AG20443 (cell line): ENCODE results near the gene CDH4.
"Not testable (repeated sequence)": the region's sequence is repeated elsewhere in the genome, so short reads cannot be mapped to it uniquely, and the experiment has no call there.

ENCODE experiments used
- DNase-seq: peaks from one replicate; pipeline ENCODE4 v3.0.0; 2012; ENCODE audit warnings: low spot score, mixed read lengths

Gene CDH4

DNA sequence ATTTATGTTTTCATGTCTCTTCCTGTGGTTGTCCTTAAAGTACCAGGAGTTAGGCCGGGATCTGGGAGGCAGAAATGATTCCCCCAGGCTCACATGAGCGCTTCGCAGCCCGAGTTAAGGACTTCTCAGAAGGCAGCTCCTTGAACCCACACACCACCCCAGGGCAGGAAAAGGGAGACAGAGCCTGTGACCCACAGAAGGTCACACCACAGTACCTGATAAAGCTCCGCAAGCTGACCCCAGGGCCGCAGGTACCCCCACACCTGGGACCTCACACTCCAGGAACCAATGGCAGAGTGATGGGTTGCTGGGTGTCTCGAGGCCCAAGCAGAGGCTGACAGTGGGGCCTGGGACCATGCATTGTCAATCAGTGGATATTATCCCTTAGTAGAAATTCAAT lies 207.6 kb downstream of the CDH4 start:
- DNase-seq: no peak

DNA sequence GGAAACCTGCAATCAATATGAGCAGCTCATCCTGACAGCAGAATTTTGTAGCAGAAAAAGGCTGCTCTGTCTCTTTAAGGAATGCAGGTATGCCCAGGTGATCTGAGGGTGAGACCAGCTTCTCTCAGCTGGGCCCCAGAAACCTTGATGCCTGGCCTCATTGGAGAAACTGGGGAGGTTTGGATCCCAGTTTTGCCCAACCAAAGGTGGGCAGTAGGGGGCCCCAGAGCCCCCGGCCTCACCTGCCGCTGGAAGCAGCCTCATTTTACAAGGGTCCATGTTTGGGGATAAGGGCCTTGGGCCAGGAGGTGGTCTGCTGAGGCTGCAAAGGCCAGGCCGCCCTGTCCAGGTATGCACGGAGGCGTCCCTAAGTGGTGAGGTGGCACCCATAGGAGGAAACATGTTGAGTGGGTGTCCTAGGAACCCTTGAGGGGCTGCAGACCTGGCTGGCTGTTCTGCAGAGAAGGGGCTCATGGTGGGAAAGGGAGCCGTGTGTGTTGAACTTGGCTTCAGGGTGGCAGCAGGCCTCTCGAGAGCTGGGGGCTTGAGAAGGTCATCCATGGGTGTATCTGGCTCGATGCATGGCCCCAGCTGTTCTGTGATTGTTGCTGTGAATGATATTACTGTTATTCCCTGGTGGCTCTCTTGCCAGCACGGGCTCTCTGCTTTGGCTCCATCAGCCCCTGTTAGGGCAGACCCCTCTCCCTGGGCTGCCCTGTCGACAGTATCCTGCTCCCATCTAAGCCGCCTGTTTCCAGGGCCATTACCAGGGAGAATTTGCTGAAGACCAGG lies 208.4 kb downstream of the CDH4 start:
- DNase-seq: no peak

DNA sequence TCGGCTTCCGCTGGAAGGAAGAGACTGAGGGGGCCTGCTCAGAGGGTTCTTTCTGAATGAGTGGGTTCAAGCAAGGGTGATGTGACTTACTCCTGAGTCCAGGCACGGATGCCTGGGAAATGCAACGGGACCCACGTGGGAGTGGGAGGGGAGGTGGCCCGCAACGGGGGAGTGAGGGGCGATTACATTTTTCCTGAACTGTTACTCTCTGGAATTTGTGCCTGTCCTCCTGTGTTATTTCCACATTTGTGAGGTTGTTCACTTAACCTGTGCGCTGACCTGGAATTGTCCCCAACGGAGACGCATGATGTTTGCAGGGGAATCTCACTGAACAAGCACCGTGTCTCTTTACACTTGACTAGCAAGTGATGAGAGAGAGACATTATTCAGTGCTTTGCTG lies 209.4 kb downstream of the CDH4 start:
- DNase-seq: no peak

DNA sequence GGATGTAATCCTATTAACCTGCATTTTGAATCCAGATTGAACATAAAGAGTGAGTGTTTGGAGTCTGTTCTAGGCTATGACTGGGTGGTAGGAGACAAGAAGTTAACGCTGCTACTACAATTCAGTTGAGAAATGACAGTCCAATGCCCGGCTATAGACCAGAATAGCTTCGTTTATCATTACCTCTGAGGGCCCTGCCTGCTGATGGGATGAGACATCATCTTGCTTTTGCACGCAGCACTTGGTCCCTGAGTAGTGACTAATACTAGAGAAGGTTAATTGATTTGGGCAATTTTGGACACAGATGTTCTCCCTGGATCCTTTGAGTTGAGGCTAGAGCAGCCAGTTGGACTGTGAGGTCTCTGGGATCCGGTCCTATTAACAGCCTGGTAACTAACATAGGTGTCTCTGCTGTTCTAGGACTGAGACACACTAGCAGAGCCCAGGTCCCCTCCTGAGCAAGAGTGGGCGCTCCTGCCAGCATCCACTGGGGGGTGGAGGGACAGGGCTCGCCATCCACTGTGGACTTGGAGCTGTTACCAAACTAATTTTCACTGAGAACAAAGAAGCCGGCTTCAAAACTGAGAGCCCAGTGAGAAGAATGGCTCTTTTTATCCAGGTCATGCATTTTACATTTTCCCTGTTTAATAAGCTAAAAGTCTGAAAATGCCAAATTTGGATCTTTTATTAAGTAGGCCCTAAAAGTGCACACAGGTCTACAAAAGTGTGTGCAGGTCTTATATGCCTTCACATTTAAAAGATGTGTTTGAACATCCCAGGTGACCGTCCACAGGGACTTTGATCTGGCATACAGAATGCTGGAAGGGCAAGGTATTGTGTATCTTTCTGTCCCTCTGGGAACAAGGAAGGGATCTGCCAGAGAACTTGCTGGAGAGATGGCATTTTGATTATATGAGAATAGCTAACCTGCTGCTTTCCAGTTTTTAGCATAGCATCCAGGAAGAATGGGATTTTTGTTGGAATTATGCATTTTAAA lies 212.5 kb downstream of the CDH4 start:
- no peak for DNase-seq

DNA sequence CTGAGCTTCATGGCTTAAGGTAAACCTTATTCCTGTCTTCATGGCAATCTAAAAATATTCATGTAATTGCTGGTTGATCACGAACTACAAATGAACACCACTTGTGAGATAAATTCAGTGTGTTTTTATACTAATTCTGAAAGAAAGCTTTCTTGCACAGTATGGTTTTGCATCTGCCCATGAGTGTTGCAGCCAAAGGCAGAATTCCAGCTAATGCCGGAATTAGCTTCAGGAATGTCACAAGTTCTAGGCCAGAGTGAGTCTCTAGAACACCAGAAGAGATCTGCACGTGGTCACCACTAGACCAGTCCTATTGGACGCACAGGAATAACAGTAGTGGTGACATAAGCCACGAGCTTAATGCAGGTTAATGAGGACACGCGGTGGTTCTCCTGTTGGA lies 223.7 kb downstream of the CDH4 start:
- no peak for DNase-seq

DNA sequence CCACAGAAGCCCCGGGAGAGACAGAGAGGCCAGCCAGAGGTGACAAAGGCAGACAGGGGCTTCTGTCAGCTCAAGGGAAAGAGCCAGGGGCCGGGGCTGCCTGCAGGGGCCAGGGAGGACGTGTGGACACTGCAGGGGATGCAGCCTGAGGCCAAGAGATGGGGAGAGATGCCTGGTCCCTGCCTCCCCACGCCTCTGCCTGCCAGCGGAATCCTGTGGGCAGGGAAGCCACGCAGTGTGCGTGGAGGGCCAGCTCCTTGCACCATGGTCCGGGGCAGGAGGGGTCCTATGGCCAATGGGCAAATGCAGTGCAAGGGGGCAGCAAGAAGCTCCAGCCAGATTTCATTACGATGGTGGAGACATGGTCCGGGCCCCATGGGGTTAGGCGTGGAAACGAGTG lies 224.9 kb downstream of the CDH4 start:
- no peak for DNase-seq

DNA sequence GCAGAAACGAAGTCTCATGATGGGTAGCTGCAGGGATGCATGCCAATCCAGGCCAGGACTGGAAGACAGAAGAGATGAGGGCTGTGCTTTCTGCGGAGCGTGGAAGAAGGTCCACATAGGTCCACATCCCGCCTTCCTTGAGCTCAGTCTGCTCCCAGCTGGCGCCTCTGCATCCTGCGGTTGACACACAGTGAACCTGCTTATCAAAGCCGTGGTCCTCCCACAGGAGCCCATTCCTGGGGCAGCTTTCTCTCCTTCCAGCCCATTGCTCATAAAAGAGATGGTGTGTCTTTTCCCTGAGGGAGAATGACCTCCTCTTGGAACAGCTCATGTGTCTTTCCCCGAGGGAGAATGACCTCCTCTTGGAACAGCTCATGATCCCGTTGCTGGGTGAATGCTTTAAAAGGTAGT lies 225.4 kb downstream of the CDH4 start:
- DNase-seq: no peak

DNA sequence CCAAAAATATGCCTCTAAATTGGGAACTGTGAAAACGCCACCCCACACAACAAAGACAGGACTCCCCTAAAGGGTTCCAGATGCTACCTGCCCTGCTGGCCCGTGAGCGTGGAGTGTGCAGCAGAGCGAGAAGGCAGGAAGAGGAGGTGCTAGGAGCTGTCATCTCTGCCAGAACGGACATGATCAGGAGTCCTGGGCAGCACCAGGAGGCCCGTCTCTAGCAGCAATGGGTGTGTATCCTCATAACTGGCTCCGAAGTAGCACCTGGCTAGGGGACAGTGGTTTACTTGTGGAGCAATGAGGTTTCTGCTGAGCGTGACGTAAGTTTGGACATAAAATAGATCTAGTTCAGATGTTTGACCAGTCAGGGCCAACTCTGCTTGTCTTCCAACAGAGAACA lies 226.0 kb downstream of the CDH4 start:
- no peak for DNase-seq

DNA sequence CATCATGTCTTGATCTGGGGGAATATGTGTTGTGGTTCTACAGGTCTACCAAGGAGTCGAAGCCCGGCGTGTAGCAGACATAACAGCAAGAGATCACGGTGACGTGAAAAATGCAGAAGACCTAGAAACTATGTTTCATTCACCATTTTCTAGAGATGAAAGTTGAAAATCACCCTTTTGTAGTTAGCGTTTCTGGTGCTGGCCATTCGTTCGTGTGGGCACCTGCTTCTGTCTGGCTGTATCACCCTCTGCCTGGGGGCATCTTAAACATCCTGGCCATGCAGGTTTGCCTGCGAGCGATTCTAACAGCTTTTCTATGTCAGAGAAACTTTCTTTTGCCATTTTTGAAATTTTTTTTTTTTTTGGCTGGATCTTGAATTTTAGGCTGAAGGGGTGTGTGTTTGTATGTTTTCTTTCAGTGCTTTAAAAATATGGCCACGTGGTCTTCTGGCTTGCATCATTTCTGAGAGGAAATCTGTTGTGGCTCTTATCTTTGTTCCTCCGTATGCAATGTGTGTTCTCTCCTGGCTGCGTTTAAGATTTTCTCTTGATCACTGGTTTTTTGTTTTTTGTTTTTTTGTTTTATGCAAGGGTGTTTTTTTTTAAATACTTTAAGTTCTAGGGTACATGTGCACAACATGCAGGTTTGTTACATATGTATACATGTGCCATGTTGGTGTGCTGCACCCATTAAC lies 226.7 kb downstream of the CDH4 start:
- DNase-seq: no peak

DNA sequence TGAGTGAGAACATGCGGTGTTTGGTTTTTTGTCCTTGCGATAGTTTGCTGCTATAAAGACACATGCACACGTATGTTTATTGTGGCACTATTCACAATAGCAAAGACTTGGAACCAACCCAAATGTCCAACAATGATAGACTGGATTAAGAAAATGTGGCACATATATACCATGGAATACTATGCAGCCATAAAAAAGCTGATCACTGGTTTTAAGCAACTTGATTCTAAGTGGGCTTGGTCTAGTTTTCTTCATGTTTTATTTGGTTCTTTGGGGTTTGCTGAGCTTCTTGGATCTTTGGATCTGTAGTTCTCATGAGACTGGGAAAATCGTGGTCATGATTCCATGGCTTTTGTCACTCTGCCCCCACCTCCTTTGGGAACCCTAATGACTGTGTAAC lies 227.4 kb downstream of the CDH4 start:
- DNase-seq: not testable (repeated sequence)

DNA sequence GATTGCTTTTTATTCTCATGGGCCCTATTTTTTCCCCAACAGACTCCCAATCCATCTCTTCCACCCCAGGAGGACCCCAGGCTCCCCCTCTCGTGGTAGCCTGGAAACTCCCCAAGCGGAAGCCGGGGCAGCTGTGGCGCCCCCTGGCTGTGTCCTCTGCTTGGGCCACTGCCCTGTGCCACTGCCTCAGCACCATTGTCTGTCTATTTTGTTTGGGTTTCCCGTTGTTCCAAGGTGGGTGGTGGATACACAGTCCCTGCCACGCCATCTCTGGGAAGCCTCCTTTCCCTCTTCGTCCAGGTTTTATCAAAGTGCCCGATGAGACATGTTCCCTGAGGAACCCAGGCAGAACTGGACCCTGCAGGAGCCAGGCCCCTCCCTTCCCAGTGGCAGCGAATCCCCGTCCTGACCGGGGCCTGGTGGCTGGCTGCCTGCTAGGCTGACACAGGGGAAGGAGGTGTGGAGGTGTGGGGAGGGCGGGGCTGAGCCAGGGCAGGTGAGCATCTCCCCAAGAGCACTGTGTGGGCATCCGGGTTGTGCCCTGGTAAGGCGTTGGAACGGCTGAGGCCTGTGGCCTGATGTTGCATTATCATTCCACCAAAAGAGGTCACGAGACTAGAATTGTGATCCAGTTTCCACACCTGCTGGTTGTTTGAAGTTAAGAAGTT lies 228.2 kb downstream of the CDH4 start:
- DNase-seq: no peak

DNA sequence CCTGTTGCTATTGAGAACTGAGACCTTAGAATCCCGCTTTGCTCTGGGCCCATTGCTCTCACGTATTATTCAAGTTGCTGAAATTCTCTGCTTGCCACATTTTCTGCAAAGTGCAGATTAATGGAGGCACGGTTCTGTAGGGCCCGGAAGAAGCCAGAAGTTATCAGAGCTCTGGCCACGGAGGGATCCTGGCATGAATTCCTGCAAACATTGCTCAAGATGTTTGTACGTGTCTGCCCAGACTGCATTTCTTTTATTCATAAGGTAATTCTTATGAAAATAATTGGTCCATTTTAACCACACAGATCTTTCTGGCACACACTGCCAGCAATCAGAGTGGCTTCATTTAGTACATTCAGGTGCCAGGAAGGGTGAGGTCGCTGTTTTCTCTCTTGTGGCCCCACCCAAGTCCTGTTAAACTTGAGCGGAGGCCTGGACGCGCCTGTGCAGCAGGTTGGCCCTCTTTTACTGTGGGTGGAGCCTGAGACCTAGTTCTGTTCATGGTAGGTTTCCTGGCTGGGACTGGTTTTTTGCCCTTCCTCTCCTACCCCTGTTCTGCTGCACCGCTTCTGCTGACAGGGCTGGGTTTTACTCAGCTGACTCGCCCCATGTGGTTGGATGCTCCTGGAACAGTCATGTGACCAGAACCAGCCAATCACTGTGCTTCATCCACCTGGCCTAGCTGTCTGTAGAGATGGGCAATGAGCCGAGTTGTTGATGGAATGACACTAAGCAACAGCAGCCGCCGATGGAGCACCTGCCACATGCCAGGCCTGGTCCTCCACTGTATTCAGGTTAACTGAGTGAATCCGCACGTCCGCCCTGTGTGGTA lies 230.2 kb downstream of the CDH4 start:
- DNase-seq: no peak

DNA sequence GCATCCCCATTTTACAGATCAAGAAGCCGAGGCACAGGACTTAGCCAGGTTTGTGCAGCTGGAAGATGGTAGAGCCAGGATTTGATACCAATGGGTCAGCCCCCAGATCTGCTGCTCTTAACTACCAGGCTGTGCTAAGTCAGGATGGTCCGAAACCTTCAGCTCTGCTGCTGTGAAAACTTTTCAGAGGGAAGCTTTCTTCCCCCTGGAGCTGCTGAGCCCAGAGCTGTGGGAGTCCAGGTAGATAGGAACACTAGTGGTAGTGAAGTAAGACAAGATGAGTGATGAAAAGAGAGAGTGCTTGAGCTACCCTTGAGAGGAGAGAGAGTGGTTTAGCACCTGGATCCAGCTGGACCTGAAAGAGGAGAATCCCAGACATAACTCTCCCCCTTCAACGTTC lies 230.8 kb downstream of the CDH4 start:
- DNase-seq: no peak

DNA sequence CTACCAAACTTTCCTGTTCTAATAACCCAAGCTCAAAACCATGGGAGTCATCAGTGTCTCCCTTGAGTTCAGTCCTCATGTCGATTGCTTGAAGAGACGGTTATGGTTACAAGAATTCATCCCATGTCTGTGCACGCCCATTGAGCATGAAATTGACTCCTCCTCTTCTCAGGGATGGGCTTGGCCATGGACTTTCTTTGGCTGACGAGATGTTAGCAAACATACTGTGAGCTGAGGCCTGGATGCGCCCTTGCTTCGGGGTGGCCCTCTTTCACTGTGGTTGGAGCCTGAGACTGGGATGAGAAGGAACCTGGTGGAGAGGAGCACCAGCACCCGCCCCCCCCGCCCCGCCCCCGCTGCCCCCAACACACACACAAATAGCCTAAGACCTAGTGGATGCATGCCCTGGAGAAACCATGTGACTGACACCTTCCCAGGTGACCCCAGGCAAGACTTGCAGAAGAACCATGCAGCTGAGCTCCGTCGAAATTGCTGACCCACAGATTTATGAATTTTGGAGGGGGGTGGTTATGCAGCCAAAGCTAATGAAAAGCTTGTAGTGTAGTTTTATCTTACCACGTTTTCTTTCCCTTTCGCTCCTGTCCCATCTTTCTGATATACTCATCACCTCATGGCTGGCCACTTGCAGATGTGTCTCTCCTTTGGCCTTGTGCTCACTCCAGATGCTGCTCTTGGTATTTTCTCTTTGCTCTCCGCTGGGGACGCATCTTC lies 231.4 kb downstream of the CDH4 start:
- no peak for DNase-seq

DNA sequence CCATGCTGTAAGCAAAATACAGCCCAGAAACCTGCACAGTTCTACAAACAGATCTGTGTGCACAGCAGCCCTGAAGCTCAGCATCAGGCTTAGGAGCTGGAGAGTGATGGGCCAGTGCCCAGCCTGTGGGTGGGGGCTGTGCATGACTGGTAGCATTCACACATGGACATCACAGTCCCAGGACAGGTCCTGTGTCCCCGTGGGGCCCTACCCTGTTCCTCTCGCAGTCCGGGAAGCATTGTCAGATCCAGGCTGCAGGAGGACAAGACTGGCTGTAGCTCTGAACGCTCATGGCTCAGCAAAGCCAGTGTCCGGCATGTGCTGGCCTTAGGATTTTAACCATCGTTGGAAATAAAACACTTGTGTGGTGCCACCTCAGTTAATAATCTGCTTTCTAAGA lies 234.1 kb downstream of the CDH4 start:
- no peak for DNase-seq

DNA sequence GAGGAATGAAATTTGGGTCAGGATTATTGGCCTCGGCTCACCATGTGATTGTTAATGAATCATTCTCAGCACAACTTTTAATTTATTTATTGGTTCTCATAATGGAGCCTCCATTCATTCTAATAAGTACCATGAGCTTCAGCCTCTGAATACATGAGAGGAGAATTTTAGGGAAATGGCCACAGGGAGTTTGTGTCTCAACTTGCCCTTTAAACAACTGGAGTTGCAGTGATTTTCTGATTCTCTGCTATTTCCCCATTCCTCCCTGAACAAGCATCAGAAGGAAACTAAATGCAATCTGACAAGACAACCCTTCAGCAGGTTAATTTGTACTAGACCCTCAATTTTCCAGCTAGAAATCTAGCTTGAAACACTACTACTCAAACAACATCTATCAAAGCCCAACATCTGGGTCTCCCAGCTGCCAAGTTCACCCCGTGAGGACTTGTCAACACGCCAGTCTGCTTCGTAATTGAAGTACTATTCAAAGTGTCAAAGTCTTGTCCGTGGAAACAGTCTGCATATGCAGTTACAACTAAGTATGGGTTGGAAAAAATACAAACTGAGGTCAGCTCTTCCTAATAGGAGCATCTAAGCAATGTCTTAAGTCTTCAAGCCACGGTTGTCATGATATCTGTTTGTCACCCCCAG lies 235.4 kb downstream of the CDH4 start:
- no peak for DNase-seq

DNA sequence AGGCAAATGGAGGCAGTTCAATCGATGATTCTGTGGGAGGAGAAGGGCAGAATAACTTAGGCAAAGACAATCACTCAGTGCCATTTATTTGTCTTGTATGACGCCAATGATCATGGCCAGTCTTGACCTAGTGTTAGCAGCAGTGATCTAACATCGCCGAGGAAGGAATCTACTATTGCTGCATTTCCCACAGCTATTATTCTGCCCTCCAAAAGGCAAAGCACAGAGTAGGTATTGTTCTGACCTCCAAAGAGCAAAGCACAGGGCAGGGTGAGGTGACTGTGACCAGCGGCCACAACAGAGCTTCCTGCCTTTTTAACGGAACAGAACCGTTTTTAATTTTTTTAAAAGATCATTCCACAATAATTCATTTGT lies 235.9 kb downstream of the CDH4 start:
- DNase-seq: no peak

DNA sequence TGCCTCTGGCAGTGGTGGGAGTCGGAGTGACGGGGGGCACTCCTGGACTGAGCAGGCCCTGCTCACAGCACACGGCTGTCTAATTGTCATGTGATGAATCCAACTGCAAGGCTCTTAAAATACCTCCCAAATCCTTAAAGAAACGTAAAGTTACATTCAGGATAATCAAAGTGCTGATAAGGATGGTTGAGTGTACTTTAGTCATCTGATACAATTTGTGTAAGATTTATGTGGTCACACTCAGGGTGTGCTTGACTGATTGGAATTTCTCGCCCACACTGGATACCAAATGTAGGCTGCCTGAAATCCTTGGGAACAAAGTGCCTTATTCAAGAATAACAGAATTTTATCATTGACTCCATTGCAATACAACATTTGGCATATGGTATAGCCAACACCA lies 238.7 kb downstream of the CDH4 start:
- DNase-seq: no peak

DNA sequence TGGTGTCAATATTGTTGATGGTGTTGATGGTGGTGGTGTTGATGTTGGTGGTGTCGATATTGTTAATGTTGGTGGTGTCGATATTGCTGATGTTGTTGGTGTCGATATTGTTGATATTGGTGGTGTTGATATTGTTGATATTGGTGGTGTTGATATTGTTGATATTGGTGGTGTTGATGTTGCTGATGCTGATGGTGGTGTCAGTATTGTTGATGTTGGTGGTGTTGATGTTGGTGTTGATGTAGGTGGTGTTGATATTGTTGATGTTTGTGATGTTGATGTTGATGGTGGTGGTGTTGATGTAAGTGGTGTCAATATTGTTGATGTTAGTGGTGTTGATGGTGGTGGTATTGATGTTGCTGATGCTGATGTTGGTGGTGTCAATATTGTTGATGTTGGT lies 240.0 kb downstream of the CDH4 start:
- DNase-seq: no peak

DNA sequence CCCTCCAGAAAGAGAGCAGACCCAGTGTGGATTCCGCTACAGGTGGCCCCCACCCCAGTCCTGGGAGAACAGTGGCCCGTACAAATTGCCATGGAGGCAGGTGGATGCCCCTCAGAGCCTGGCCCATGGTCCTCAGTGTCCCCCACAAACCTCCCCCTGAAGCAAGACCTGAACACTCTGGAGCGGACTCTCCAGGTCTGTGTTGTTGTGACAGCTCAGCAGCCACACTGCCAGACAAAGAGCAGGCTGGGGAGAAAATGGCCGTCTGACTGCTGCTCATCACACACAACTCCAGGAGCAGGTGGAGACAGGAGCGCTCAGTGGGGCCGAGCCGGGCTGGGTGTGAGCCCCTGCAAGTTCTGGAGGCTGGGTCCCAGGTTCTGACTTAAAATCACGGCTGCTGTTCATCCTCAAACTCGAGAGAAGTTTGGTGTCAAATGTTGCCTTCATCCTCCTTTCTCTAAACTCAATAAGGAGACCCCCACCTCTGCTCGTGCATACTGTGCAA lies 241.8 kb downstream of the CDH4 start:
- DNase-seq: no peak
